GM19351 (cell line): ENCODE data around the gene FHIT.
A peak's percentile ranks its signal among the peaks of the same experiment; 100 is the strongest.

Source experiments
- ATAC-seq: cut with Tn5 transposase; IDR thresholded peaks from one replicate; pipeline ENCODE4 v1.9.1; 2021; ENCODE audit warnings: mild to moderate bottlenecking, moderate library complexity; ENCODE audit not compliant: unreplicated experiment

Gene FHIT

DNA sequence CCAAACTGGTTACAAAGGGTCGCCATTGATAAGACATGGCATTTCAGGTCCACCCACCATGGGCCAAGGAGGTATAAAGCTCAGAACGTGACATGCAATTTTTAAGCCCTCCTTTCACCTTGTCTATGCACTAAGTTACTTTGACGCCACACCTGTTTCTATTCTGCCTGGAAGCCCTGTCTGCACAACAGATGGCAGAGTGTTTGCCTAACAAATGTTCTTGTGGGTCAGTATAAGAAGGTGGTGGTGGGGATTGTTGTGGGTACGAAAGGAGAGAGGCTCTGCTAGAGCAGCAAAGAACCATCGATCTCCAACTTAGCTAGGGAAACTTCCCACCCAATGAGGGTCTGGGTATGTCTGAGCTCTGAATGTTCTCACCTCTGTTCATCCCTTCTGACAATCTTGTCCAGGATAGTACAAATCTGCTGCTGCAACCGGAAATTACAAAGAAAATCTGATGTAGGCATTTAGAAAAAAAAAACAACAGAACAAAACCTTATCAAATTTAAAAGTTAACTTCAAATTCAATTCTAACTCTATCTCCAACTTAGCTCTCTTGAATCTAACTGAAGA, 1256.4 kb downstream of the FHIT start:
- ATAC-seq: no peak

- no peak for ATAC-seq
Observed at GRCh38 chr3:59992578-59992977, 1258.7 kb downstream of the FHIT start.

- ATAC-seq: no peak
Observed at GRCh38 chr3:59990915-59991314, 1260.3 kb downstream of the FHIT start.

- no peak for ATAC-seq
Observed at GRCh38 chr3:59982510-59982909, 1268.7 kb downstream of the FHIT start.

DNA sequence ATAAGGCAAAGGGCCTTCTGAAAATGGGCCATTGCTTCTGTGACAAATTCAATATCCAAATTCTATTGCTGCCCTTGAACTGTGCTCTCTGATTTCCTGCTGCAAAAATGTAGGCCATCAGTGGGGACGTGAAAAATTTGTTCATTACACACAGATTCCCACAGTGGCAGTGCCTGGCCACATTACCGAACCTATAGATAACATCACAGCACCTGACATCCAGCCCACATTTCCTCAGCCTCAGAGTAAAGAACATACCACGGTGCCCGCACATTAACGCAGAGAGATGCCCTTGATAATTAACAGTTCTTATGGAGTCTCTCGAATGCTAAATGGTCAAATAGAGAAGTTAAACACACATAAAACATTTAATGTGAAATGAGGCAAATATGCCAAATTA, 1269.9 kb downstream of the FHIT start:
- ATAC-seq: no peak

- no peak for ATAC-seq
Observed at GRCh38 chr3:59980576-59980975, 1270.7 kb downstream of the FHIT start.

DNA sequence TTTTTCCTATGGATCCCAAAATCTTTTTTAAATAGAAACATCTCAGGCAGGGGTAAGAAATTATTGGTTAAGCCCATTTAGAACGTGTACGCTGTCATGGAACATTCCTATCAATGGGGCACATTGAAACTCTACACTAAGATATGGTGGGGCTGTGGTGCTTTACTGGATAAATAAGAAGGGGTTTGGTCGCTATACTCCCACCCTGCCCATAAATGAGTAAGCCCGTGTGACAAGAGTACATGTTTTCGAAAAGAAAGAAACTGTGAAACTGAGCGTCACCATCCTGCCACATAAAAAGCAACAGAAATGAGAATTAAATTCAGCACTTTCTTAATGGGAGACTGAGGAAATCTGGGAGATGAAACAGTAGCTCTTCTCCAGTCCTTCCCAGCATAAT, 1271.7 kb downstream of the FHIT start:
- no peak for ATAC-seq

DNA sequence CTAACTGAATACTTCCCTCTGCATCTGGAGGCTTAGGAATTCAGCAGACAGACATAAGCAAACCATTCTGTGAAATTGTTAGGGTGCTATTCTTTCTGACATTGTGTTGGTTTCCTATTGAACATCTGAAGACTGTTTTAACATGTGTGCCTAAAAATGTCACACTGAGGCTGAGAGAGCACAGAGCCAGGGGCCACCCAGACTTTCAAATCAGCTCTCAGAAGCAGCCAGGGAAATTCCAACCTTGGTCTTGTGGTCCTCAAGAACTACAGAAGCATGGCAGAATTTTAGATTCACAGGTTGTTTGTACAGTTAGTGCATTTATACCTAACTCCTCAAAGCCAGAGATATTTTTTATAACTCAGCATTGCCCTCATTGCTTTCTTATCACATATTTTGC, 1272.3 kb downstream of the FHIT start:
- ATAC-seq: peak; percentile 91

DNA sequence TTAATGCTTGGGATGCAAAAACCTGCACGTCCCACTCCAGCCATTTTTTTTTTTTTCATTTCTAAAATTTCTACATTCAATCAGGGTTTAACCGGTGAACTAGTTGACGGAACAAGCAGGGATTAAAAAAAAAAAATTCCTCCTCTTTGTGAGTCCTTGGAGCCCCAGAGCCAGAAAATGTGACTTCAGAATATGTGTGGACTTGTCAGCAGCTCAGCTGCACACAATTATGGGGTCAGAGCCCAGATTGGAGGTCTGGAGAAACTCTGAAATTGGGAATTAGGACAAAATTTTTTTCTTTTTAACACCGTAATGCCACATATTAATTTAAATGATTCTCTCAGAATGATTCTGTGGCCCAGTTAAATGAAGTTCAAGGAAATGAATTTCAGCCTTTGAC, 1280.5 kb downstream of the FHIT start:
- ATAC-seq: no peak

- no peak for ATAC-seq
Observed at GRCh38 chr3:59970376-59970775, 1280.9 kb downstream of the FHIT start.

DNA sequence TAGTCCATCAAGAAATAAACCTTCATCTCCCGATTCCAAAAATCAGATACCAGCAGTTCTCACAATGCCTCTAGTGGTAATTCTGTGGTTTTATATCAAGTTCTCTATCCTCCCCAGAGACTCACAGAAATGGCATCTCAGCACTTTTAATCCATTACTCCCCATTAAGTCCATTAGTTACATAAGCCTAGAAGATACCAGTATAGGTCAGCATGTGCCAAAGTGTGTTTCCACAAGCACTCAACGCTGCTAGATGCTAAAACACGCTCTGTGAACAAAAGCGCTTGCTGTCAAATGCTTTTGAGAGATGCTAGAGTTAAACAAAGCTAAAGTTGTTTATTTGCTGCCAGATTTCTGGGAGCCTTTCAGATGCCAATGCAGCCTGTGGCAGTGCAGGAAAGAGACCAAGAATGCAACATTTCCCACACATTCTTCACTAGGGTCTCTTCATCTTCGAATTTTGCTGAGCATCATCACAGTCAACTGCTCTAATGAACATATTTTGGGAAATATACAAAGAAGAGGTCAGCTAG, 1282.7 kb downstream of the FHIT start:
- no peak for ATAC-seq

GRCh38 chr3:59963676-59964075, 1287.6 kb downstream of the FHIT start:
- no peak for ATAC-seq

DNA sequence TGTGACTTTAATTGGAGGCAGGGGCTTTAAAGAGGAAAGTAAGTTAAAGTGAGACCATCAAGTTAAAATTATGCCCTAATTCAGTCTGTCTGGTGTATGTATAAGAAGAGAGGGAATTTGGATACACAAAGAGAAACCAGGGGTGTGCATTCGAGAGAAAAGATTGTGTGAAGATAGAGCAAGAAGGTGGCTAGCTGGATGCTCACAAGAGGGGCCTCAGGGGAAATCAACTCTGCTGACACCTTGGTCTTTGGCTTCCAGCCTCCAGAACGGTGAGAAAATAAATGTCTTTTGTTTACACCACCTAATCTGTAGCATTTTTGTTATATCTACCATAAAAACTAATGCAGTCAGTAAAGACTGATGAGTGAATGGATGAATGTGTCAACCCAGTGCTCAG, 1294.1 kb downstream of the FHIT start:
- ATAC-seq: no peak

- no peak for ATAC-seq
Observed at GRCh38 chr3:59953104-59953503, 1298.1 kb downstream of the FHIT start.

- no peak for ATAC-seq
Observed at GRCh38 chr3:59949311-59949710, 1301.9 kb downstream of the FHIT start.

DNA sequence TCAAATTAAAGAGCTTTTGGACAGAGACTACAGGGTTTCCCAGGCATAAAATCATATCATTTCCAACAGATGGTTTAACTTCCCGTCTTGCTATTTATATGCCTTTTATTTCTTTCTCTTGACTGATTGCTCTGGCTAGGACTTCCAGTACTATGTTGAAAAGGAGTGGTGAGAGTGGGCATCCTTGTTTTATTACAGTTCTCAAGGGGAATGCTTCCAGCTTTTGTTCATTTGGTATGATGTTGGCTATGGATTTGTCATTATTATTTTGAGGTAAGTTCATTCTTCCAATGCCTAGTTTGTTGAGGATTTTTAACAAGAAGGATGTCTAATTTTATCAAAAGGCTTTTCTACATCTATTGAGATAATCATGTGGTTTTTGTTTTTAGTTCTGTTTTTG, 1304.9 kb downstream of the FHIT start:
- ATAC-seq: no peak

- ATAC-seq: no peak
Observed at GRCh38 chr3:59940718-59941117, 1310.5 kb downstream of the FHIT start.

GRCh38 chr3:59939826-59940426, 1311.3 kb downstream of the FHIT start:
- no peak for ATAC-seq

GRCh38 chr3:59938828-59939227, 1312.4 kb downstream of the FHIT start:
- ATAC-seq: no peak

- no peak for ATAC-seq
Observed at GRCh38 chr3:59937201-59937600, 1314.1 kb downstream of the FHIT start.

DNA sequence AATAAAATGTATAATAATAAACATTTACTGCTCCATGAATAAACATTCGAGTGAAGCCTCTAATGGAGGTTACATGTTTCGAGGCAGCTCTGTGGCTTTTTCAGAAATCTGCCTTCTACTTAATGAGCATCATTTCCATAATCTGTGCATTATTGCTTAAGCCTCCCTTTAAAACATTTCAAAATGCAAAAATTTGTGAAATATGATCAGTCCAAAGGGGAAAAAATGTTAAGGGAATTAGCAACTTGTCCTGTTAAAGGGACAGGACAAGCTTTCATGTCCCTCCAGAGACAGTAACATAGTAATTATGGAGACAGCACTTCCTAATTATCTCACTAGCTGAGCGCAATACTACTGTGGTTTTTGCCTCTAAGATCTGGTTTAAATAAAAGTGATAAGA, 1314.8 kb downstream of the FHIT start:
- no peak for ATAC-seq

DNA sequence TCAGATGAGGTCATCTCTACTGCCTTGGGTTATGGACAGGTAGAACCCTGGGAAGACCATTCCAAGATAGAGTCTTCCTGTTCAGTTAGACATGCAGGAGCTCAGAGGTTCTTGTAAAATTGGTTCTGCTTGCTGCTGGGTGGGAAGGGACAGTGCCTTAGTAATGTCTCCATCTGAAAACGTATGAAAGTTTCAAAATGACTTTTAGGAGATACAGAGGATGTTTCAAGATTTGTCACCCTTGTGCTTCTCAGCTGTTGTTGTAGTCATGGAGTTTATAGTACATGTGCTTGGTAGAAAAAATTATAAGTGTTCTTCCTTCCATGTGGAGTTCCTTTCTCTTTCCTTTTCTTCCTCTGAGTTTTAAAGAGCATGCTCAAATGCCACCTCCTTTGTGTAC, 1316.2 kb downstream of the FHIT start:
- ATAC-seq: peak; percentile 99

GRCh38 chr3:59934560-59934959, 1316.7 kb downstream of the FHIT start:
- peak; percentile 11 for ATAC-seq
